GM12892 (cell line): ENCODE data around the gene RGS17.
A peak's percentile ranks its signal among the peaks of the same experiment; 100 is the strongest.
"Not testable (repeated sequence)": the region's sequence is repeated elsewhere in the genome, so short reads cannot be mapped to it uniquely, and the experiment has no call there.

Experiments
- DNase-seq: peaks from one replicate; pipeline ENCODE4 v3.0.0; 2011; ENCODE audit not compliant: insufficient read length
- FAIRE-seq: peaks from 2 replicates; lab custom pipeline; 2011; peaks lifted over from hg19 to GRCh38; lab: Jason Lieb, UNC
- POLR2A ChIP-seq: IDR thresholded peaks from 2 replicates; pipeline ENCODE4 v1.6.1; 2011; ENCODE audit warnings: low read depth, low read length, control low read depth
- POLR2AphosphoS5 ChIP-seq: IDR thresholded peaks from 2 replicates; pipeline ENCODE4 v1.6.1; 2011; ENCODE audit warnings: low read depth, low read length, control low read depth
- TAF1 ChIP-seq: IDR thresholded peaks from 2 replicates; pipeline ENCODE4 v1.6.1; 2011; ENCODE audit warnings: low read depth, mild to moderate bottlenecking, control low read depth, low read length, borderline replicate concordance

Gene RGS17

GRCh38 chr6:153023977-153024708, 106.9 kb downstream of the RGS17 start:
- FAIRE-seq = peak; percentile 98

GRCh38 chr6:153018355-153018754, 112.7 kb downstream of the RGS17 start:
- no peak for FAIRE-seq
- no peak for DNase-seq
- no peak for TF ChIP-seq POLR2AphosphoS5
- no peak for TF ChIP-seq POLR2A
- TF ChIP-seq TAF1 = no peak

More at GRCh38 chr6:153023977-153024708, 106.9 kb downstream of the RGS17 start:
- DNase-seq = peak; percentile 12
- TF ChIP-seq POLR2A (no peak), TAF1 (no peak), POLR2AphosphoS5 (no peak)

DNA sequence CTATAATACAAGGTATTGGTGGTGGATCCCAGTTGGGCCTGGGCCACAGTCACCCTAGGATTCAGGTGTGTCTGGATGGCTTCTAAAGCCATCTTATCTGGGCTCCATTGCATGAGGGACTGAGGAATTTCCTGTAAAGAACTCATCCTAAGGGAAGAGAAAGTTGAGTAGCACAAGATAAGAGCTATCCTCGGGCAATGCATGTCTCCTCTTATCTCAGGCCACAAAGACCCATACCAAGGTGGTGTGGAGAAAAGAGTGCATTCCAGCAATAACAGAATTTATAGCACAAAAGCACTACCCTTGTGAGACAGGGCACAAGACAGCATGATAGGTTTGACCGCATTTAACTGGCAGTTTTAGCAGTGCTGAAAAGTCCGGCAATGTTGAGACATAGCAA, 114.2 kb downstream of the RGS17 start:
- no peak for DNase-seq
- no peak for FAIRE-seq
- TF ChIP-seq POLR2A (no peak), TAF1 (no peak), POLR2AphosphoS5 (no peak)

DNA sequence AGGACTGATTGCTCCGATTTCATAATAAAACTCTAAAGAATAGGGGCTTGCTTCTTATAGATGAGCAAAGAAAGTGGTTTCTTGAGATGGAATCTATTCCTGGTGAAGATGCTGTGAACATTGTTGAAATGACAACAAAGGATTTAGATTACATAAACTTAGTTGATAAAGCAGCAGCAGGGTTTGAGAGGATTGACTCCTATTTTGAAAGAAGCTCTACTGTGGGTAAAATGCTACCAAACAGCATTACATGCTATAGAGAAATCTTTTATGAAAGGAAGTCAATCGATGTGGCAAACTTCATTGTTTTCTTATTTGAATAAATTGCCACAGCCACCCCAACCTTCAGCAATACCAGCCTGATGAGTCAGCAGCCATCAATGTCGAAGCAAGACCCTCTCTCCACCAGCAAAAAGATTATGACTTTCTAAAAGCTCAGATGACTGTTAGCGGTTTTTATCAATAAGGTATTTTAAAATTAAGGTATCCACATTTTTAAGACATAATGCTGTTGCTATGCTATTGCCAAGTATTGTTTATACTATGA, 115.9 kb downstream of the RGS17 start:
- DNase-seq (no peak), FAIRE-seq (no peak)
- TF ChIP-seq TAF1 = no peak
- no peak for TF ChIP-seq POLR2A
- TF ChIP-seq POLR2AphosphoS5 = no peak

DNA sequence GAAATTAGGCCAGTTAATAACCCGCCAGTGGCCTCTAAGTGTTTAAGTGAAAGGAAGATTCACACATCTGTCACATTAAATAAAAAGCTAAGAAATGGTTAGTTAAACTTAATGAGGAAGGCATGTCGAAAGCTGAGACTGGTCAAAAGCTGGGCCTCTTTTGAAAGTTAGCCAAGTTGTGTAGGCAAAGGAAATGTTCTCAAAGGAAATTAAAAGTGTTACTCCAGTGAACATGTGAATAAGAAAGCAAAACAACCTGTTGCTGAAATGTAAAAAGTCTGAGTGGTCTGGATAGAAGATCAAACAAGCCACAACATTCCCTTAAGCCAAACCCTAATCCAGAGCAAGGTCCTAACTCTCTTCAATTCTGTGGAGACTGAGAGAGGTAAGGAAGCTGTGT, 117.6 kb downstream of the RGS17 start:
- no peak for TF ChIP-seq TAF1
- TF ChIP-seq POLR2A = no peak
- TF ChIP-seq POLR2AphosphoS5 = no peak
- DNase-seq (no peak), FAIRE-seq (no peak)

DNA sequence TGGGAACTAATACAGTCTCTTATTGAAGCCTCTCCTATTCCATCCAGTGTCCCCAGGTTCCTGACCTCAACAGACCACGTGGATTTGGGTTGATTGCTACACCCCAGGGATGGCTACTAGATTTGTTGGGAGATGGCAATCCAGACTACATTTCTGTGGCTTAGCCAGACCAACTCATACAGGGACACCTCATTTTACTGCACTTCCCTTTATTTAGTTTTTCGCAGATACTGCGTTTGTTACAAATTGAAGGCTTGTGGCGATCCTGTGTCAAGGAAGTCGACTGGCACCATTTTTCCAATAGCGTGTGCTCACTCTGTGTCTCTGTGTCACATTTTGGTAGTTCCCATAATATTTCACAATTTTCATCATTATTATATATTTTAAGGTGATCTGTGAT, 118.2 kb downstream of the RGS17 start:
- no peak for TF ChIP-seq POLR2A
- TF ChIP-seq TAF1 = no peak
- no peak for TF ChIP-seq POLR2AphosphoS5
- FAIRE-seq (no peak), DNase-seq (no peak)

DNA sequence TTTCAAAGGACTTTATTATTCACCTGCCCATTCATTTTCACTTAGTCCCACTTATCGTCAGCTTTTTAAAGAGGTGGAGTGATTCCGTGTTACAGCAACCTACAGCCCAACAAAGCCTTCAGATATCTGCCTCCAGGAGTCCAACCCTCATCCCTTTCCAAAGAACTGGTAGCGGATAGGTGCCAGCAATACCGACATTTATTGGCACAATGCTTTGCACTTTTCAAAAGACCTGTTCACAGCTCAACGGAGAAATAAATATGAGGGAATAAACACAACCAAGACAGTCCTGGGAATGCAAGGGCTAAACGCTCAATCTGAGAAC, 127.8 kb downstream of the RGS17 start:
- FAIRE-seq (peak; percentile 72), DNase-seq (no peak)
- no peak for TF ChIP-seq POLR2A
- TF ChIP-seq TAF1 = no peak
- TF ChIP-seq POLR2AphosphoS5 = no peak

DNA sequence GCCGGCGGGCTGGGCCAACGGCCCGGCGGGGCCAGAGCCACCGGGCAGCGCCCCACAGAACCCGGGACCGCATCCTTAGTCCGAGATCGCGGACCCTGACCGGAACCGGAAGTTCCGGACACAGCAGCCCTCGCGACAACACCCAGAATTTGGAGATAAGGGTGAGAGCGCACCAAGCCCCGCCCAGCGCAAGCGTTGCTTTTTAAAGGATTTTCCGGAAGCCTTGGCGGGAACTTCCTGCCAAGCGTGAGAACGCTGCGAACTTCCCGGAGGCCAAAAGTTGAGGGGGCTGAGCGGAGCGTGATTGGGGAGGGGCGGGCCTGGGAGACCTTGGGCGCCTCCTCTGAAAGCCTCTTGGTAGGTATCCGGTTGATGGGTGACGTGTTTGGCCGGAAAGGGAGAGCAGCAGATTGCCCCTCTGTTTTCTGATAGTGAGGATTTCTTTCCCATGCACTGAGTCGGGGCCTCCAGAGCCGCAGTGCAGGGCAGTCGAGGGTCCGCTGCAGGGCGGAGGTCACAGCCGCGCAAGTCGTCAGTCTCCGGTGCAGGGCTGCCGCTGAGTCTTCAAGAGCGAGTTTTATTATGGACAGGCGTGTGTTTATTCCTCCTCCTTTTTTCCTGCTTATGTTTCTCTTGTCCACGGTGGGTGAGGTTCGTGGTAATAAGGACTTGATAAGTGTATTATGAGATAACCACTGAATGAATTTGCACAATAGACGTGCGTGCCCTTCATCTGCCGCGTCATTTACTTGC, 128.3 kb downstream of the RGS17 start, which contains the start of gene MTRF1L:
MTRF1L (minus strand) TSS at position 97 of the 753 bp plus-strand sequence; CDS start at position 73, 24 bp downstream.
- TF ChIP-seq POLR2A (peak; percentile 54; the same call in 1 of the 2 replicates), POLR2AphosphoS5 (no peak), TAF1 (peak; percentile 38; the same call in 1 of the 2 replicates)
- FAIRE-seq = peak; percentile 89
- peak; percentile 67 for DNase-seq

GRCh38 chr6:153001767-153002612, 129.1 kb downstream of the RGS17 start:
- no peak for DNase-seq
- TF ChIP-seq POLR2A (no peak), POLR2AphosphoS5 (peak; percentile 7; the same call in 1 of the 2 replicates), TAF1 (0 out of 2 replicates have a peak, but pooled peaks have one; percentile 11)
- peak; percentile 82 for FAIRE-seq

GRCh38 chr6:153000790-153001189, 130.3 kb downstream of the RGS17 start:
- DNase-seq, FAIRE-seq: not testable (repeated sequence)

DNA sequence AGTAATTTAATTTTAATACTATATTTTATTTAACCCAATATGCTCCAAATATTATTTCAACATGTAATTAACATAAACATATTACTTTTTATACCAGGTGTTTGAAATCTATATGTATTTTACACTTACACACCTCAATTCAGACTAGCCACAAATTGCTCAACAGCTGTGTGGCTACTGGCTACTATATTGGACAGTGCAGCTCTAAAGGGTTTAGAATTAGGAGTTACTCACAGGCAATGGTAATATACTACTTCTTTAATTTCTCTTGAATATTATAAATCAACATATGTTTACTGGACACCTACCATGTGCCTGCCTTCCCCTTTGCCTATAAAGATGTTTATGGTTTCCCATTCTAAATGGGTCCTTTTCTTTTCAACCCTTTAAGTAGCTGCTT, 130.8 kb downstream of the RGS17 start:
- no peak for DNase-seq
- no peak for FAIRE-seq
- TF ChIP-seq TAF1 (no peak), POLR2AphosphoS5 (no peak), POLR2A (no peak)

- DNase-seq, FAIRE-seq: not testable (repeated sequence)
Observed at GRCh38 chr6:152999538-152999937, 131.5 kb downstream of the RGS17 start.
